CD4-positive, alpha-beta T cell (primary cell): ENCODE data around the gene DOHH. TPM values are rescaled to one million over a fixed set of nuclear protein-coding genes. Genes with fewer than 3 reads are reported as not detected.
"Not testable (repeated sequence)": the region's sequence is repeated elsewhere in the genome, so short reads cannot be mapped to it uniquely, and the experiment has no call there.

Source experiments
- ATAC-seq: fragments of 200-7000 bp; cut with Tn5 transposase; one replicate; pipeline ENCODE4 v1.10.0; 2022; ENCODE audit warnings: mild to moderate bottlenecking; ENCODE audit not compliant: poor library complexity
- CTCF ChIA-PET: fragments of 350-600 bp; sonication (Branson Sonifier 250); formaldehyde crosslinking; loops from one replicate; lab custom pipeline; 2021; ENCODE audit warnings: antibody characterized with exemption, inconsistent platforms; lab: Charles Lee
- POLR2A ChIA-PET: fragments of 350-600 bp; sonication (Branson Sonifier 250); formaldehyde crosslinking; loops from one replicate; lab custom pipeline; 2021; ENCODE audit warnings: antibody characterized with exemption, inconsistent platforms; lab: Charles Lee
- DNase-seq, 14 experiments: peaks; one replicate each; pipeline ENCODE4 v3.0.0-alpha.2; 2013 to 2020; ENCODE audit warnings: mixed read lengths in 2 of 14
- H3K27ac ChIP-seq, 2 donors: one replicate each; pipeline versions ENCODE4 v1.5.1 to v1.7.0; 2013; ENCODE audit warnings: low read length in 2 of 2, low read depth in 1 of 2, mild to moderate bottlenecking in 1 of 2
- H3K27me3 ChIP-seq, 2 experiments: 1 replicate in 1 of 2; 2 replicates in 1 of 2; pipeline versions ENCODE4 v1.6.1 to v1.7.0; 2013; ENCODE audit warnings: low read length in 2 of 2, control low read depth in 1 of 2, mild to moderate bottlenecking in 1 of 2, moderate library complexity in 1 of 2; ENCODE audit not compliant: insufficient read depth in 2 of 2, control insufficient read depth in 1 of 2
- H3K36me3 ChIP-seq: one replicate; pipeline ENCODE4 v1.6.1; 2013; ENCODE audit warnings: low read length, control low read depth; ENCODE audit not compliant: insufficient read depth
- H3K4me1 ChIP-seq: one replicate; pipeline ENCODE4 v1.6.1; 2013; ENCODE audit warnings: low read length, control low read depth; ENCODE audit not compliant: insufficient read depth
- H3K4me3 ChIP-seq: one replicate; pipeline ENCODE4 v1.5.1; 2013; ENCODE audit warnings: mild to moderate bottlenecking, low read length, moderate library complexity
- H3K9me3 ChIP-seq, 2 experiments: 1 replicate in 1 of 2; 2 replicates in 1 of 2; pipeline versions ENCODE4 v1.6.1 to v1.7.0; 2013; ENCODE audit warnings: low read length in 2 of 2, mild to moderate bottlenecking in 2 of 2, control low read depth in 1 of 2, moderate library complexity in 1 of 2; ENCODE audit not compliant: control insufficient read depth in 1 of 2, insufficient read depth in 1 of 2
- H3K27ac Mint-ChIP-seq: one replicate; pipeline ENCODE4 v1.8.0; 2020; ENCODE audit warnings: mixed read lengths
- H3K27me3 Mint-ChIP-seq: one replicate; pipeline ENCODE4 v1.8.0; 2021; ENCODE audit warnings: mixed read lengths
- H3K36me3 Mint-ChIP-seq: one replicate; pipeline ENCODE4 v1.8.0; 2021; ENCODE audit warnings: low read depth, mixed read lengths
- H3K4me1 Mint-ChIP-seq: one replicate; pipeline ENCODE4 v1.8.0; 2021; ENCODE audit warnings: low read depth, mixed read lengths
- H3K4me3 Mint-ChIP-seq: one replicate; pipeline ENCODE4 v1.8.0; 2020; ENCODE audit warnings: mild to moderate bottlenecking, mixed read lengths
- H3K9me3 Mint-ChIP-seq: one replicate; pipeline ENCODE4 v1.8.0; 2020; ENCODE audit warnings: mixed read lengths
- CTCF ChIP-seq: fragments of 200-600 bp; IDR thresholded peaks from one replicate; pipeline ENCODE4 v1.8.0; 2022; ENCODE audit warnings: antibody characterized with exemption, mild to moderate bottlenecking
- intact Hi-C, 2 experiments: fragments of 100-400 bp; cut with DNase I in 1 of 2; cut with micrococcal nuclease in 1 of 2; formaldehyde crosslinking; loops; one replicate each; pipeline versions ENCODE4 v1.15.1 to v1.9.0; 2023 to 2025; cut with DNase I, micrococcal nuclease
- total RNA-seq, 174 experiments: library from RNA in 2 of 174; stranded (reverse) in 2 of 174; gene quantifications; one replicate each; pipeline ENCODE4 v1.2.3 and lab custom pipeline; 2021 to 2026

The DOHH gene
- total RNA-seq, 2 experiments from 2014 or later = 3.9 to 4.7 TPM

GRCh38 chr19:3510727-3511126 lies 10.3 kb upstream of the DOHH start:
- H3K27ac Mint-ChIP-seq = no peak overlapping the region
- H3K36me3 Mint-ChIP-seq = peaks cover 42% of the 10 kb centered on the region
- peaks cover 54% of the 10 kb centered on the region for H3K4me1 Mint-ChIP-seq

GRCh38 chr19:3509566-3509989 lies 9.1 kb upstream of the DOHH start:
- intact Hi-C loops = loop anchor here (5.0 to 10.0 kb wide), 4 partner anchors 38 to 455 kb away; partner anchors contain the start of genes HMG20B (in 1 of the 2) and TLE5 (in 1 of the 2)
- H3K27ac ChIP-seq = no peak overlapping the region
- no peaks in the 10 kb centered on the region for H3K9me3 ChIP-seq
- Mint-ChIP-seq H3K4me3 (peak overlapping the region; percentile 84), H3K27me3 (no peaks in the 10 kb centered on the region), H3K27ac (peak overlapping the region; percentile 55), H3K36me3 (peaks cover 44% of the 10 kb centered on the region), H3K9me3 (no peaks in the 10 kb centered on the region), H3K4me1 (peaks cover 55% of the 10 kb centered on the region)
- H3K4me3 ChIP-seq = no peak overlapping the region
- H3K27me3 ChIP-seq = no peaks in the 10 kb centered on the region
- peaks cover 77% of the 10 kb centered on the region for H3K4me1 ChIP-seq
- peaks cover 36% of the 10 kb centered on the region for H3K36me3 ChIP-seq
- ChIA-PET POLR2A (no interaction called here), CTCF (no interaction called here)
- TF ChIP-seq CTCF = no peak
- ATAC-seq = no peak
- no peak for DNase-seq

More at GRCh38 chr19:3510727-3511126, 10.3 kb upstream of the DOHH start:
- CTCF ChIA-PET = no interaction called here
- TF ChIP-seq CTCF = no peak
- H3K27me3 ChIP-seq = no peaks in the 10 kb centered on the region
- ATAC-seq (no peak), DNase-seq (no peak)
- no peak overlapping the region for H3K27ac ChIP-seq
- no peak overlapping the region for H3K4me3 ChIP-seq
- no peaks in the 10 kb centered on the region for H3K9me3 Mint-ChIP-seq
- peaks cover 72% of the 10 kb centered on the region for H3K4me1 ChIP-seq
- H3K36me3 ChIP-seq = peaks cover 36% of the 10 kb centered on the region
- no peaks in the 10 kb centered on the region for H3K27me3 Mint-ChIP-seq
- POLR2A ChIA-PET = no interaction called here
- intact Hi-C loops = no loop called here
- H3K4me3 Mint-ChIP-seq = peak overlapping the region; percentile 11
- no peaks in the 10 kb centered on the region for H3K9me3 ChIP-seq

GRCh38 chr19:3508771-3509535 lies 8.5 kb upstream of the DOHH start:
- H3K9me3 ChIP-seq = no peaks in the 10 kb centered on the region
- intact Hi-C loops = loop anchor here (5.0 to 10.0 kb wide), 4 partner anchors 38 to 454 kb away; partner anchors contain the start of genes HMG20B (in 1 of the 2) and TLE5 (in 1 of the 2)
- DNase-seq (no peak), ATAC-seq (no peak)
- H3K27ac ChIP-seq = no peak overlapping the region
- ChIA-PET POLR2A (no interaction called here), CTCF (no interaction called here)
- Mint-ChIP-seq H3K27ac (peak overlapping the region; percentile 76), H3K36me3 (peaks cover 44% of the 10 kb centered on the region), H3K4me1 (peaks cover 50% of the 10 kb centered on the region), H3K27me3 (no peaks in the 10 kb centered on the region), H3K4me3 (peak overlapping the region; percentile 84), H3K9me3 (no peaks in the 10 kb centered on the region)
- H3K4me1 ChIP-seq = peaks cover 71% of the 10 kb centered on the region
- peaks cover 34% of the 10 kb centered on the region for H3K36me3 ChIP-seq
- no peak for TF ChIP-seq CTCF
- no peaks in the 10 kb centered on the region for H3K27me3 ChIP-seq
- H3K4me3 ChIP-seq = no peak overlapping the region

GRCh38 chr19:3508121-3508661 lies 7.7 kb upstream of the DOHH start:
- CTCF ChIA-PET, H3K27me3 Mint-ChIP-seq, POLR2A ChIA-PET, H3K27ac ChIP-seq, ATAC-seq, DNase-seq, H3K4me3 ChIP-seq, H3K9me3 Mint-ChIP-seq, H3K9me3 ChIP-seq, H3K27me3 ChIP-seq: not testable (repeated sequence)
- Histone ChIP-seq H3K4me1 (peaks cover 65% of the 10 kb centered on the region), H3K36me3 (peaks cover 34% of the 10 kb centered on the region)
- intact Hi-C loops = loop anchor here (5.0 to 10.0 kb wide), 4 partner anchors 39 to 453 kb away; partner anchors contain the start of genes HMG20B (in 1 of the 2) and TLE5 (in 1 of the 2)
- H3K27ac Mint-ChIP-seq = peak overlapping the region; percentile 76
- H3K4me3 Mint-ChIP-seq = peak overlapping the region; percentile 92
- H3K4me1 Mint-ChIP-seq = peaks cover 44% of the 10 kb centered on the region
- H3K36me3 Mint-ChIP-seq = peaks cover 44% of the 10 kb centered on the region
